ENCODE measurements around the gene MON1A.

GRCh38 chr3:49925485-49925884 lies 4.1 kb downstream of the MON1A start:
- no peak for TF ChIP-seq EZH2 (optimal IDR thresholded peaks at IDR 0.05; ENCODE audit: low read depth, low read length)
- TF ChIP-seq CTCF (IDR thresholded peaks at IDR 0.05; ENCODE audit: low read length), result no peak
- TF ChIP-seq EZH2phosphoT487 (IDR thresholded peaks at IDR 0.05; ENCODE audit: low read length), result no peak
